Tibial nerve (tissue), 4 donors: Measurements from ENCODE around the gene ABHD16B.

ENCODE experiments used
- CTCF ChIP-seq, 5 experiments: fragments of 200-600 bp in 3 of 5; fragments of 450-650 bp in 2 of 5; sonication (generic) in 3 of 5; IDR thresholded peaks; one replicate each; pipeline ENCODE4 v1.5.1; 2016 to 2019; ENCODE audit warnings: antibody characterized with exemption in 5 of 5, mild to moderate bottlenecking in 3 of 5, moderate library complexity in 2 of 5
- EP300 ChIP-seq, 2 donors: sonication (generic); formaldehyde crosslinking; IDR thresholded peaks; one replicate each; pipeline ENCODE4 v1.6.1; 2017; ENCODE audit warnings: antibody characterized with exemption in 2 of 2, mild to moderate bottlenecking in 1 of 2

GRCh38 chr20:63878899-63879663, 17.8 kb downstream of the ABHD16B start:
- TF ChIP-seq CTCF (IDR thresholded peaks at IDR 0.05), result no peak
- TF ChIP-seq EP300 (IDR thresholded peaks at IDR 0.05), result no peak
